AG09309 (cell line): ENCODE data around the gene RBFOX1.
"Not testable (repeated sequence)": the region's sequence is repeated elsewhere in the genome, so short reads cannot be mapped to it uniquely, and the experiment has no call there.

Experiments used
- DNase-seq: peaks from one replicate; pipeline ENCODE4 v3.0.0-alpha.2; 2010; ENCODE audit warnings: low read depth
- H3K4me3 ChIP-seq: 2 replicates; pipeline ENCODE4 v1.5.1; 2011; ENCODE audit warnings: mild to moderate bottlenecking, low read depth, low read length, moderate library complexity; ENCODE audit not compliant: control insufficient read depth
- TF ChIP-seq, protein P1 (sequence below): IDR thresholded peaks from 2 replicates; pipeline ENCODE4 v1.5.1; 2011; ENCODE audit warnings: mild to moderate bottlenecking, low read depth, low read length, inconsistent platforms; ENCODE audit not compliant: insufficient read depth, control insufficient read depth; ENCODE audit errors: missing control alignments

Gene RBFOX1

DNA sequence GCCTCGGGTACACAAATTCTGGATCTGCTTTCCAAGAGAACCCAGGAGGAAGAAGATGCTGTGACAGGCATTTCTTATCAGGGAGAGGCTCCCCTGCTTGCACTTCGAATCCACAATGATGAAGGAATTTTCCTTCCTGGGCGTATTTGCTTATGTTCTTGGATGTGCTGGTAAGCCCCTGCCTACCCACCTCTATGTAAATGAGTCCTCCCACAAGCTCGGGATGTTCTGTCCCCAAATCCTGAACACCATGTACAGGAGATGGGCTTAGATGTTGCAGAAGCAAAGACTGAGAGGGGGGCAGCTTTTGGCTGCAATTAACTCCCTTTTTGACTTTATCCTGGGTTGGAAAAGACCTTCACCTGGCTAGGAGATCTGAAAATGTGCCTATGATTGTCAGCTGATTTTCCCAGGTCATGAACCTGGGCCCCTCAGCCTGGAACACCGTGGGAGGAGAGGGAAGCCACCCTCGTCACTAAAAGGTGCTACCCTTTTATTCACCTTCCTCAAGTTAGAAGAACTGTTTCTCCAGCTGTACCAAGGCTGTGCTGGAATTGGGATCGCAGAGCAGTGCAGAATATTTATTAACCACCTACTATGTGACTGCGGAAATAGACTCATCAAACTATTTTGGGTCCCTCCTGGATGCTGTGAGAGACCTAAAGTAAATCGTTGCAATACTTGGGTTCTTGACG is 150.1 kb downstream of the RBFOX1 start:
- TF ChIP-seq, protein P1, sequence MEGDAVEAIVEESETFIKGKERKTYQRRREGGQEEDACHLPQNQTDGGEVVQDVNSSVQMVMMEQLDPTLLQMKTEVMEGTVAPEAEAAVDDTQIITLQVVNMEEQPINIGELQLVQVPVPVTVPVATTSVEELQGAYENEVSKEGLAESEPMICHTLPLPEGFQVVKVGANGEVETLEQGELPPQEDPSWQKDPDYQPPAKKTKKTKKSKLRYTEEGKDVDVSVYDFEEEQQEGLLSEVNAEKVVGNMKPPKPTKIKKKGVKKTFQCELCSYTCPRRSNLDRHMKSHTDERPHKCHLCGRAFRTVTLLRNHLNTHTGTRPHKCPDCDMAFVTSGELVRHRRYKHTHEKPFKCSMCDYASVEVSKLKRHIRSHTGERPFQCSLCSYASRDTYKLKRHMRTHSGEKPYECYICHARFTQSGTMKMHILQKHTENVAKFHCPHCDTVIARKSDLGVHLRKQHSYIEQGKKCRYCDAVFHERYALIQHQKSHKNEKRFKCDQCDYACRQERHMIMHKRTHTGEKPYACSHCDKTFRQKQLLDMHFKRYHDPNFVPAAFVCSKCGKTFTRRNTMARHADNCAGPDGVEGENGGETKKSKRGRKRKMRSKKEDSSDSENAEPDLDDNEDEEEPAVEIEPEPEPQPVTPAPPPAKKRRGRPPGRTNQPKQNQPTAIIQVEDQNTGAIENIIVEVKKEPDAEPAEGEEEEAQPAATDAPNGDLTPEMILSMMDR: no peak
- DNase-seq: no peak
- no peak overlapping the region for H3K4me3 ChIP-seq

DNA sequence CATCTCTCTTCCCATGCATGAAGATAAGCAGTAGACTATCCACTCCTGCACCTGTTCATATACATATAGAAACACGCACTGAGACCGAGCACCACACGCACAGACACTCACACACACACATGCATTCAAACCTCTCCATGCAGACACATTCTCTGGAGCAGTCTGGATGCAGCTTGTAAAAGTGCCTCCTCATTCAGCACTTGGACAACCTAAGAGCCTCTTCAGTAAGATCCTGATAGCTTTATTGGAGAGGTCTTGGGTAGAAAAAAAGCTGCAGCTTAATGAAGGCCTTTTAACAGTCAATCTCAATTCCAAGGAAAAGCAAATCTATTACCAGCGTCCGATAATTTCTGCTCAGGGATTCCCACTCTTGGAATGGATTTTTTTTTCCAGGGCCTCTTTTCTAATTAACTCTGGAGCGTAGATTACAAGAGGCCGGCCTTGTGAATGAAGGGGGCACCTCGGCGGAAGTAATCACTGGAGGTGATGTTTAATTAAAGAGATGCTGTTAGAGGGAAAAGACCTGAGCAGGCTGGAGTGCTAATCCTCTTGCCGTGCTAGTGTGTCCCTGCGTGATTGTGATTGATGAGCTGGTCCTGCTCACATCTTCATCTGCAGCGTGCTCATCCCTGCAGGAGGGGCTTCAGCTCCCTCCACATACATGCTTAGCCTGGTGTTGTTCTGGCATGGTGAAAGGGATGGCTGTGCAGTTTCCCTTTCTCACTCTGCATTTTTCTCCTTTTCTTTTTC is 155.1 kb downstream of the RBFOX1 start:
- TF ChIP-seq, protein P1: no peak

DNA sequence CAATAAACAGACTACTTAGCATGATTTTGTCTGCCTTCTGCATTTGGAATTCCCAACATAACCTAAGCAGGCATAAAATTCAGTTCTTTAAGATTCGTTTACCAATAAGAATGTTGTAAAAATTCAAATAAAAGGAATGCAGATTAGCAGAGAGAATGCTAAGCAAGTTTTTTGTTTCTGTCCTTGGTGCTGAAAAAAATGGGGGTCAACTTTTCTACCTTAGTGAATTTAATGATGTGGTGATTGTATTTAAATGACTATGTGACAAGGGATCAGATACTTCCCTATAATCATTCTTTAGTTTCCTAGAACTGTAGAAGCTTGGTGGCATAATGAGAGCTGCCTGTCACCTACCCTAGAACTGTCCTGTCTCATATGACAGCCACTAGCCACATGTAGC is 159.5 kb downstream of the RBFOX1 start:
- TF ChIP-seq, protein P1: no peak
- no peak for DNase-seq
- H3K4me3 ChIP-seq: no peak overlapping the region

More for the DNA sequence above, 155.1 kb downstream of the RBFOX1 start:
- H3K4me3 ChIP-seq: no peak overlapping the region
- no peak for DNase-seq

DNA sequence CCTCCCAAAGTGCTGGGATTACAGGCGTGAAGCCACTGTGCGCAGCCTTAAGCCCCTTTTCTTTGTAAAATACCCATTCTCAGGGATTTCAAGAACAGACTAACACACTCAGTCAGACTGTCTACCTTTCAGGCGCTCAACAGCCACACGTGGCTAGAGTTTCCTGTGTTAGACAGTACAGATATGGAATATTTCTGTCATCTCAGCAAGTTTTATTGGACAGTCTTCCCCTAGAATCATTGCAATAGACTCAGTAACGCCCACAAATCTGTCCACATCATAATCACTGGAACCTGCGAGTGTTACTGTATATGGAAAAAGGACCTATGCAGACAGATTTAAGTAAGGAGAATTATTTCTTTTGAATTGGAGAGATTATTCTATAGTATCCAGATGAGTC is 160.5 kb downstream of the RBFOX1 start:
- no peak overlapping the region for H3K4me3 ChIP-seq
- TF ChIP-seq, protein P1: no peak
- DNase-seq: no peak

DNA sequence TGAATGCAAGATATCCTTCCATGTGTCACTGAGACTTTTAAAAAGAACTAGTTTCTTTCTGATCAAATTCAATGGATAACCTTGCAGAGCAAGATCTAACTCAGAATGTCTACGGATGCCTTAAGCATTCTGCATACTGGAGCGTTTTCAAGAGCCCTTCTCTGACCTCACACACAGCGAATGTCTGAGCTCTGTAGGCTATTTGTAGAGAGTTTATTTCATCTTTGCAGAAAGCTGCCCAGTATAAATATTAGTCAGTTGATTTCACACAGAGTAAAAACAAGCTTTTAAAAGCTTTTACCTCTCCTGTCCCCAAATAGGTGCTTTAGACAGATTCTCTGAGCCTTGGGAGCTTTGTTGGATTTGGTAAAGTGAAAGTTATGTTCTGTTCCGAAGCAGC is 165.0 kb downstream of the RBFOX1 start:
- no peak for DNase-seq
- no peak overlapping the region for H3K4me3 ChIP-seq
- TF ChIP-seq, protein P1: no peak

DNA sequence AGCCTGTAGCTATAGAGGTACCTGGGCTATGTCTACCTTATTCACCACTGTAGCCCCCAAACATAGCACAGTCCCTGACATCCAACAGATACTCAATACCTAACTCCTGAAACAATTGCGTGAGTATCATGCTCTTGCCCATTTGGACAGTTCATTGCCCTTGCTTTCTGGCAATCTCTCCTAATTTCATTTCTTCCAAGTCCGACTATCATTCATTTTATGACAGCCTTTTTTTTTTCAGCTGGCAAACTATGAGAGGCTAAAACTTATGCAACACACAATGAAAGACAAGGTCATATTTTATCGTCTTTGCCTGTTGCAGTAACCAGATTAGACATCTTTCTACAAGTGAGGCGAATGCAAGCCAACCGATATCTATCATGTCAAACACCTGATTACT is 169.2 kb downstream of the RBFOX1 start:
- TF ChIP-seq, protein P1: no peak
- DNase-seq: no peak
- no peak overlapping the region for H3K4me3 ChIP-seq

DNA sequence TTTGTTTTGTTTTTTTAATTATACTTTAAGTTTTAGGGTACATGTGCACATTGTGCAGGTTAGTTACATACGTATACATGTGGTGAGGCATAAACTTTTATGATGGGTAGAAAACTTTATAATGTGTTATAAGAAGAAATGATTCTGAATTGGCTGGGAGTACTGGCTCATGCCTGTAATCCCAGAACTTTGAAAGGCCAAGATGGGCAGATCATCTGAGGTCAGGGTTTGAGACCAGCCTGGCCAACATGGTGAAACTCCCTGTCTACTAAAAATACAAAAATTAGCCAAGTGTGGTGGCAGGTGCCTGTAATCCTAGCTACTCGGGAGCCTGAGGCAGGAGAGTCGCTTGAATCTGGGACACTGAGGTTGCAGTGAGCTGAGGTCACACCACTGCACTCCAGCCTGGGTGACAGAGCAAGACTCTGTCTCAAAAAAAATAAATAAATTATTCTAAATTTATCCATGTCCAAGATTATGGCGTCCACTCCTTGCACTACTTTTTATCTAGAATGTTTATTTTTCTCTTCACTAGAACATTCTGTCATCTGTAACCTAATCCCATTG is 170.0 kb downstream of the RBFOX1 start:
- DNase-seq, H3K4me3 ChIP-seq: not testable (repeated sequence)
